Adrenal gland (tissue), 5 donors: Measurements from ENCODE around the gene SEMA3E.

Experiments used
- CTCF ChIP-seq, 6 experiments: fragments of 450-650 bp in 4 of 6; fragments of 200-600 bp in 2 of 6; sonication (generic) in 1 of 6; IDR thresholded peaks; 1 replicate in 5 of 6; 2 replicates in 1 of 6; pipeline versions ENCODE4 v1.5.1 to v1.8.0; 2016 to 2021; ENCODE audit warnings: antibody characterized with exemption in 6 of 6, mild to moderate bottlenecking in 2 of 6, moderate library complexity in 1 of 6
- POLR2A ChIP-seq, 2 donors: fragments of 450-650 bp; IDR thresholded peaks; one replicate each; pipeline ENCODE4 v1.6.1; 2017; ENCODE audit warnings: antibody characterized with exemption in 2 of 2, mild to moderate bottlenecking in 2 of 2, moderate library complexity in 1 of 2
- donor health status: DM: no; HTN: no; CAD: no.

- TF ChIP-seq CTCF (IDR thresholded peaks at IDR 0.05) (no peak), POLR2A (IDR thresholded peaks at IDR 0.05) (no peak)
These were observed 762 bp upstream of the SEMA3E start for GRCh38 chr7:83649701-83650100.
